Midbrain (tissue), 1 donor: ENCODE results near the gene TNFAIP8.
"Not testable (repeated sequence)": the region's sequence is repeated elsewhere in the genome, so short reads cannot be mapped to it uniquely, and the experiment has no call there.

Experiments used
- DNase-seq: peaks from one replicate; lab custom pipeline; 2025; lab: John Stamatoyannopoulos, UW

Gene TNFAIP8

GRCh38 chr5:119420169-119420568 is 64.3 kb downstream of the TNFAIP8 start:
- no peak for DNase-seq

GRCh38 chr5:119426057-119426456 is 70.2 kb downstream of the TNFAIP8 start:
- DNase-seq, result no peak

- no peak for DNase-seq
Measured at GRCh38 chr5:119427060-119427459, 71.2 kb downstream of the TNFAIP8 start.

GRCh38 chr5:119427596-119427995 is 71.8 kb downstream of the TNFAIP8 start:
- DNase-seq, result not testable (repeated sequence)

- DNase-seq, result not testable (repeated sequence)
Measured at GRCh38 chr5:119428166-119428565, 72.3 kb downstream of the TNFAIP8 start.

- DNase-seq, result not testable (repeated sequence)
Measured at GRCh38 chr5:119428574-119428973, 72.8 kb downstream of the TNFAIP8 start.

GRCh38 chr5:119432674-119433237 is 76.9 kb downstream of the TNFAIP8 start:
- DNase-seq, result not testable (repeated sequence)

- peak; percentile 20 for DNase-seq
Measured at GRCh38 chr5:119435436-119436132, 79.8 kb downstream of the TNFAIP8 start.

GRCh38 chr5:119437785-119438586 is 82.2 kb downstream of the TNFAIP8 start:
- DNase-seq, result not testable (repeated sequence)

GRCh38 chr5:119438587-119438917 is 82.7 kb downstream of the TNFAIP8 start:
- not testable (repeated sequence) for DNase-seq

GRCh38 chr5:119439140-119439631 is 83.4 kb downstream of the TNFAIP8 start:
- DNase-seq, result no peak

- not testable (repeated sequence) for DNase-seq
Measured at GRCh38 chr5:119439632-119440031, 83.8 kb downstream of the TNFAIP8 start.

GRCh38 chr5:119444643-119445042 is 88.8 kb downstream of the TNFAIP8 start:
- not testable (repeated sequence) for DNase-seq

GRCh38 chr5:119445544-119445943 is 89.7 kb downstream of the TNFAIP8 start:
- DNase-seq, result no peak
